Colon (tissue), 2 donors: ENCODE measurements around the gene CTIF.
"Not testable (repeated sequence)": the region's sequence is repeated elsewhere in the genome, so short reads cannot be mapped to it uniquely, and the experiment has no call there.

Experiments used
- FAIRE-seq: peaks from 2 replicates; lab custom pipeline; 2012; peaks lifted over from hg19 to GRCh38; lab: Jason Lieb, UNC
- donor health status: control.
- donor health status: control.

CTIF gene

GRCh38 chr18:48538531-48539405, at the start of gene CTIF:
TSS of gene CTIF (plus strand) at chr18:48539031. CDS start at chr18:48619566, 80,535 bp downstream.
- no peak for FAIRE-seq

GRCh38 chr18:48490641-48491293, 48.1 kb upstream of the CTIF start:
- FAIRE-seq: no peak

- no peak for FAIRE-seq
Observed at GRCh38 chr18:48492880-48493279, 46.0 kb upstream of the CTIF start.

- no peak for FAIRE-seq
Observed at GRCh38 chr18:48493434-48494230, 45.2 kb upstream of the CTIF start.

- no peak for FAIRE-seq
Observed at GRCh38 chr18:48497863-48498262, 41.0 kb upstream of the CTIF start.

- no peak for FAIRE-seq
Observed at GRCh38 chr18:48500517-48500916, 38.3 kb upstream of the CTIF start.

- no peak for FAIRE-seq
Observed at GRCh38 chr18:48502906-48503305, 35.9 kb upstream of the CTIF start.

- no peak for FAIRE-seq
Observed at GRCh38 chr18:48504819-48505218, 34.0 kb upstream of the CTIF start.

- FAIRE-seq: not testable (repeated sequence)
Observed at GRCh38 chr18:48506983-48507568, 31.8 kb upstream of the CTIF start.

- not testable (repeated sequence) for FAIRE-seq
Observed at GRCh38 chr18:48512498-48512897, 26.3 kb upstream of the CTIF start.

GRCh38 chr18:48514786-48515185, 24.0 kb upstream of the CTIF start:
- no peak for FAIRE-seq

GRCh38 chr18:48517048-48517447, 21.8 kb upstream of the CTIF start:
- FAIRE-seq: no peak

GRCh38 chr18:48519431-48520100, 19.3 kb upstream of the CTIF start:
- no peak for FAIRE-seq

GRCh38 chr18:48521723-48522122, 17.1 kb upstream of the CTIF start:
- FAIRE-seq: no peak

- FAIRE-seq: no peak
Observed at GRCh38 chr18:48525671-48526070, 13.2 kb upstream of the CTIF start.

- FAIRE-seq: no peak
Observed at GRCh38 chr18:48527461-48527860, 11.4 kb upstream of the CTIF start.

GRCh38 chr18:48528861-48529260, 10.0 kb upstream of the CTIF start:
- FAIRE-seq: no peak

- FAIRE-seq: no peak
Observed at GRCh38 chr18:48529796-48530195, 9.0 kb upstream of the CTIF start.

GRCh38 chr18:48530399-48531081, 8.3 kb upstream of the CTIF start:
- FAIRE-seq: no peak

GRCh38 chr18:48531082-48531403, 7.8 kb upstream of the CTIF start:
- FAIRE-seq: no peak

GRCh38 chr18:48531908-48532307, 6.9 kb upstream of the CTIF start:
- FAIRE-seq: no peak
